Measurements from ENCODE around the gene SLFNL1.

The SLFNL1 gene

GRCh38 chr1:41005876-41006275 lies 15.6 kb downstream of the SLFNL1 start:
- DNase-seq: no peak
- no peak overlapping the region for H2AFZ ChIP-seq (ENCODE audit: low read depth, low read length)

DNA sequence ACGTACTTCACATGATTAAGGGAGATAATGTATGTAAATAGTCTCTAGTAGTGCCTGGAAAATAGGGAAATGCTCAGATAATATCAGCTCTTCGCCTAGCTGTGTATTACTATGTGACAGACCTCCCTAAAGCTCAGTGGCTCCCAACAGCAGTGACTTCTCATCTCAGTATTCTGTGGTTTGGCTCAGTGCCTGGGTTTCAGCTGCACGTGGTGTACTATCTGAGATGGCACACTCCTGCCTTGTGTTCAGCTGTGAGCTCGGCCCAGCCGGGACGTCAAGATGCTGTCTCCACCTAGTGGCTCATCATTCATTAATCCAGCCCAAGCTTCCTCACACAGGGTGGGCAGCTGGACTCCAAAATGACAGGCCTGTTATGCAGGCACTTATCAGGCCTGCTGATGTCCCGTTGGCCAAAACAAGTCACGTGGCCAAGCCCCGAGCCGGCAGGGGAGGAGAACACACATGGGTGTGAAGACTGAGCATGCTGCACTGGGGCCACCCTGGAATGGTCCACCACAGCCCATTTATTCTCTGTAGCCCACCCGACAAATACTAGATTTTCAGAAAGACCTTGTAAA lies 17.8 kb downstream of the SLFNL1 start:
- Histone ChIP-seq H3K23ac (ENCODE audit: low read length in 2 of 2) (no peak overlapping the region), H3K27ac (ENCODE audit: low read length, poor library complexity, severe bottlenecking) (peak overlapping the region; percentile 67), H2AK5ac (ENCODE audit: low read length, severe bottlenecking) (no peak overlapping the region), H3K4ac (ENCODE audit: low read depth in 1 of 2, low read length in 2 of 2) (no peak overlapping the region), H4K91ac (ENCODE audit: low read length) (no peak overlapping the region), H3K9me3 (ENCODE audit: control insufficient read depth, low read length) (no peaks in the 10 kb centered on the region), H2BK12ac (ENCODE audit: low read length in 2 of 2) (no peak overlapping the region), H3K18ac (ENCODE audit: low read depth in 1 of 2, low read length in 2 of 2) (no peak overlapping the region), H2BK5ac (ENCODE audit: low read depth, low read length, poor library complexity, severe bottlenecking) (no peak overlapping the region), H3K4me2 (ENCODE audit: low read length, poor library complexity, severe bottlenecking) (no peak overlapping the region), H3K4me1 (ENCODE audit: control insufficient read depth, insufficient read depth, low read depth, low read length) (peaks cover 19% of the 10 kb centered on the region), H4K8ac (ENCODE audit: low read length) (no peak overlapping the region), H2BK120ac (ENCODE audit: low read depth, low read length) (no peak overlapping the region), H3K79me1 (replicated peaks; ENCODE audit: low read length, poor library complexity, severe bottlenecking) (peaks cover 19% of the 10 kb centered on the region), H3K27me3 (ENCODE audit: control insufficient read depth in 1 of 2, insufficient read depth in 1 of 2, low read length in 2 of 2) (no peaks in the 10 kb centered on the region), H3K36me3 (ENCODE audit: control insufficient read depth in 1 of 2, insufficient read depth in 2 of 2, low read depth in 1 of 2, low read length in 2 of 2) (peaks cover 39 to 87% of the 10 kb centered on the region in 2 experiments), H3K4me3 (ENCODE audit: insufficient read depth in 1 of 2, low read depth in 1 of 2, low read length in 2 of 2) (no peak overlapping the region), H2BK15ac (ENCODE audit: low read depth, poor library complexity, severe bottlenecking) (no peak overlapping the region), H3K14ac (ENCODE audit: low read length in 2 of 2) (no peak overlapping the region), H2AFZ (ENCODE audit: low read depth, low read length) (no peak overlapping the region), H3K9ac (ENCODE audit: low read length) (peak overlapping the region; percentile 58)
- WGBS: 22% methylated on average over 9 of the region's 11 CpGs
- DNase-seq: peak; percentile 99

More at GRCh38 chr1:41005876-41006275, 15.6 kb downstream of the SLFNL1 start:
- no peak overlapping the region for H2BK15ac ChIP-seq (ENCODE audit: low read depth, poor library complexity, severe bottlenecking)
- H3K9me3 ChIP-seq (ENCODE audit: control insufficient read depth, low read length): no peaks in the 10 kb centered on the region
- no peak overlapping the region for H2BK120ac ChIP-seq (ENCODE audit: low read depth, low read length)
- H3K27ac ChIP-seq (ENCODE audit: low read length, poor library complexity, severe bottlenecking): no peak overlapping the region
- no peak overlapping the region for H3K9ac ChIP-seq (ENCODE audit: low read length)
- H3K14ac ChIP-seq (ENCODE audit: low read length in 2 of 2): no peak overlapping the region
- H2BK12ac ChIP-seq (ENCODE audit: low read length in 2 of 2): no peak overlapping the region
- no peak overlapping the region for H4K91ac ChIP-seq (ENCODE audit: low read length)
- 76% methylated on average over 3 of the region's 5 CpGs for WGBS
- no peak overlapping the region for H2AK5ac ChIP-seq (ENCODE audit: low read length, severe bottlenecking)
- H3K4me3 ChIP-seq (ENCODE audit: insufficient read depth in 1 of 2, low read depth in 1 of 2, low read length in 2 of 2): no peak overlapping the region
- H3K36me3 ChIP-seq (ENCODE audit: control insufficient read depth in 1 of 2, insufficient read depth in 2 of 2, low read depth in 1 of 2, low read length in 2 of 2): peaks cover 39 to 90% of the 10 kb centered on the region in 2 experiments
- H3K4ac ChIP-seq (ENCODE audit: low read depth in 1 of 2, low read length in 2 of 2): no peak overlapping the region
- no peak overlapping the region for H2BK5ac ChIP-seq (ENCODE audit: low read depth, low read length, poor library complexity, severe bottlenecking)
- H3K18ac ChIP-seq (ENCODE audit: low read depth in 1 of 2, low read length in 2 of 2): no peak overlapping the region
- H4K8ac ChIP-seq (ENCODE audit: low read length): no peak overlapping the region
- H3K79me1 ChIP-seq (replicated peaks; ENCODE audit: low read length, poor library complexity, severe bottlenecking): peaks cover 26% of the 10 kb centered on the region
- H3K27me3 ChIP-seq (ENCODE audit: control insufficient read depth in 1 of 2, insufficient read depth in 1 of 2, low read length in 2 of 2): no peaks in the 10 kb centered on the region
- peaks cover 23% of the 10 kb centered on the region for H3K4me1 ChIP-seq (ENCODE audit: control insufficient read depth, insufficient read depth, low read depth, low read length)
- H3K23ac ChIP-seq (ENCODE audit: low read length in 2 of 2): no peak overlapping the region
- no peak overlapping the region for H3K4me2 ChIP-seq (ENCODE audit: low read length, poor library complexity, severe bottlenecking)

GRCh38 chr1:41003127-41003639 lies 18.3 kb downstream of the SLFNL1 start:
- Histone ChIP-seq H2BK120ac (ENCODE audit: low read depth, low read length) (no peak overlapping the region), H3K9ac (ENCODE audit: low read length) (peak overlapping the region; percentile 58)
- 82% methylated on average over 9 of the region's 9 CpGs for WGBS

GRCh38 chr1:40998668-40999067 lies 22.9 kb downstream of the SLFNL1 start:
- no peak overlapping the region for H3K9ac ChIP-seq (ENCODE audit: low read length)
- H2BK12ac ChIP-seq (ENCODE audit: low read length in 2 of 2): no peak overlapping the region
- no peak overlapping the region for H3K4me3 ChIP-seq (ENCODE audit: insufficient read depth in 1 of 2, low read depth in 1 of 2, low read length in 2 of 2)
- no peak overlapping the region for H3K14ac ChIP-seq (ENCODE audit: low read length in 2 of 2)
- H3K27ac ChIP-seq (ENCODE audit: low read length, poor library complexity, severe bottlenecking): no peak overlapping the region
- no peak for DNase-seq
- H2BK5ac ChIP-seq (ENCODE audit: low read depth, low read length, poor library complexity, severe bottlenecking): no peak overlapping the region
- no peak overlapping the region for H4K91ac ChIP-seq (ENCODE audit: low read length)
- no peak overlapping the region for H2AK5ac ChIP-seq (ENCODE audit: low read length, severe bottlenecking)
- no peaks in the 10 kb centered on the region for H3K9me3 ChIP-seq (ENCODE audit: control insufficient read depth, low read length)
- no peak overlapping the region for H4K8ac ChIP-seq (ENCODE audit: low read length)
- H3K4me2 ChIP-seq (ENCODE audit: low read length, poor library complexity, severe bottlenecking): no peak overlapping the region
- H3K18ac ChIP-seq (ENCODE audit: low read depth in 1 of 2, low read length in 2 of 2): no peak overlapping the region
- H3K27me3 ChIP-seq (ENCODE audit: control insufficient read depth in 1 of 2, insufficient read depth in 1 of 2, low read length in 2 of 2): no peaks in the 10 kb centered on the region
- peaks cover 8% of the 10 kb centered on the region for H3K4me1 ChIP-seq (ENCODE audit: control insufficient read depth, insufficient read depth, low read depth, low read length)
- H3K36me3 ChIP-seq (ENCODE audit: control insufficient read depth in 1 of 2, insufficient read depth in 2 of 2, low read depth in 1 of 2, low read length in 2 of 2): peaks cover 35 to 87% of the 10 kb centered on the region in 2 experiments
- 100% methylated on average over 2 of the region's 4 CpGs for WGBS
- no peak overlapping the region for H2AFZ ChIP-seq (ENCODE audit: low read depth, low read length)
- H2BK15ac ChIP-seq (ENCODE audit: low read depth, poor library complexity, severe bottlenecking): no peak overlapping the region
- H2BK120ac ChIP-seq (ENCODE audit: low read depth, low read length): no peak overlapping the region
- H3K23ac ChIP-seq (ENCODE audit: low read length in 2 of 2): no peak overlapping the region
- peaks cover 20% of the 10 kb centered on the region for H3K79me1 ChIP-seq (replicated peaks; ENCODE audit: low read length, poor library complexity, severe bottlenecking)
- H3K4ac ChIP-seq (ENCODE audit: low read depth in 1 of 2, low read length in 2 of 2): no peak overlapping the region

More at GRCh38 chr1:41003127-41003639, 18.3 kb downstream of the SLFNL1 start:
- no peak overlapping the region for H2BK5ac ChIP-seq (ENCODE audit: low read depth, low read length, poor library complexity, severe bottlenecking)
- peak overlapping the region; percentile 48 for H4K91ac ChIP-seq (ENCODE audit: low read length)
- peaks cover 19% of the 10 kb centered on the region for H3K4me1 ChIP-seq (ENCODE audit: control insufficient read depth, insufficient read depth, low read depth, low read length)
- H3K18ac ChIP-seq (ENCODE audit: low read depth in 1 of 2, low read length in 2 of 2): peak overlapping the region; percentile 9 to 74
- peak overlapping the region in 1 of 2 experiments; percentile 19 for H3K23ac ChIP-seq (ENCODE audit: low read length in 2 of 2)
- H2BK15ac ChIP-seq (ENCODE audit: low read depth, poor library complexity, severe bottlenecking): no peak overlapping the region
- peak overlapping the region; percentile 52 for H4K8ac ChIP-seq (ENCODE audit: low read length)
- H3K27me3 ChIP-seq (ENCODE audit: control insufficient read depth in 1 of 2, insufficient read depth in 1 of 2, low read length in 2 of 2): no peaks in the 10 kb centered on the region
- peak overlapping the region in 1 of 2 experiments; percentile 79 for H3K14ac ChIP-seq (ENCODE audit: low read length in 2 of 2)
- peaks cover 42 to 87% of the 10 kb centered on the region in 2 experiments for H3K36me3 ChIP-seq (ENCODE audit: control insufficient read depth in 1 of 2, insufficient read depth in 2 of 2, low read depth in 1 of 2, low read length in 2 of 2)
- no peak overlapping the region for H2AFZ ChIP-seq (ENCODE audit: low read depth, low read length)
- H3K79me1 ChIP-seq (replicated peaks; ENCODE audit: low read length, poor library complexity, severe bottlenecking): peaks cover 23% of the 10 kb centered on the region
- peak overlapping the region in 1 of 2 experiments; percentile 89 for H2BK12ac ChIP-seq (ENCODE audit: low read length in 2 of 2)
- no peak overlapping the region for H3K4me3 ChIP-seq (ENCODE audit: insufficient read depth in 1 of 2, low read depth in 1 of 2, low read length in 2 of 2)
- peak overlapping the region; percentile 67 for H3K27ac ChIP-seq (ENCODE audit: low read length, poor library complexity, severe bottlenecking)
- H3K4ac ChIP-seq (ENCODE audit: low read depth in 1 of 2, low read length in 2 of 2): peak overlapping the region in 1 of 2 experiments; percentile 50
- peak overlapping the region; percentile 33 for H2AK5ac ChIP-seq (ENCODE audit: low read length, severe bottlenecking)
- no peak overlapping the region for H3K4me2 ChIP-seq (ENCODE audit: low read length, poor library complexity, severe bottlenecking)
- no peaks in the 10 kb centered on the region for H3K9me3 ChIP-seq (ENCODE audit: control insufficient read depth, low read length)
- no peak for DNase-seq

Measured in mesenchymal stem cell (in vitro differentiated cells and primary cell).